H9 (cell line): ENCODE measurements around the gene KRTAP2-3. TPM values are rescaled to one million over a fixed set of nuclear protein-coding genes. Genes with fewer than 3 reads are reported as not detected.
"Not testable (repeated sequence)": the region's sequence is repeated elsewhere in the genome, so short reads cannot be mapped to it uniquely, and the experiment has no call there.

ENCODE experiments used
- DNase-seq: peaks from one replicate; pipeline ENCODE4 v3.0.0-alpha.2; 2017
- H2AFZ ChIP-seq: one replicate; pipeline ENCODE4 v1.6.1; 2013; ENCODE audit warnings: mild to moderate bottlenecking, low read length, control low read depth, moderate library complexity
- H2AK5ac ChIP-seq: 2 replicates; pipeline ENCODE4 v1.6.1; 2013; ENCODE audit warnings: low read length, control low read depth, mixed read lengths; ENCODE audit not compliant: insufficient read length
- H2BK120ac ChIP-seq: one replicate; pipeline ENCODE4 v1.6.1; 2013; ENCODE audit warnings: low read depth, mild to moderate bottlenecking, low read length, control low read depth, inconsistent platforms; ENCODE audit not compliant: poor library complexity, severe bottlenecking
- H2BK12ac ChIP-seq: 2 replicates; pipeline ENCODE4 v1.6.1; 2013; ENCODE audit warnings: low read length, control low read depth, mixed read lengths, low read depth; ENCODE audit not compliant: insufficient read length
- H2BK15ac ChIP-seq: 2 replicates; pipeline ENCODE4 v1.6.1; 2013; ENCODE audit warnings: low read depth, low read length, control low read depth
- H2BK20ac ChIP-seq: one replicate; pipeline ENCODE4 v1.6.1; 2013; ENCODE audit warnings: low read depth, mild to moderate bottlenecking, low read length, control low read depth, inconsistent platforms; ENCODE audit not compliant: poor library complexity, severe bottlenecking
- H2BK5ac ChIP-seq: 2 replicates; pipeline ENCODE4 v1.6.1; 2013; ENCODE audit warnings: low read length, control low read depth, mixed read lengths; ENCODE audit not compliant: insufficient read length
- H3K14ac ChIP-seq: 2 replicates; pipeline ENCODE4 v1.6.1; 2013; ENCODE audit warnings: low read length, control low read depth; ENCODE audit not compliant: insufficient read depth
- H3K18ac ChIP-seq: 2 replicates; pipeline ENCODE4 v1.6.1; 2013; ENCODE audit warnings: low read depth, mild to moderate bottlenecking, mixed read lengths, low read length, control low read depth; ENCODE audit not compliant: insufficient read length
- H3K23ac ChIP-seq: 2 replicates; pipeline ENCODE4 v1.6.1; 2013; ENCODE audit warnings: low read length, control low read depth, mixed read lengths, low read depth; ENCODE audit not compliant: insufficient read length
- H3K23me2 ChIP-seq: 2 replicates; pipeline ENCODE4 v1.6.1; 2013; ENCODE audit warnings: low read depth, mild to moderate bottlenecking, mixed read lengths, low read length, control low read depth; ENCODE audit not compliant: insufficient read length, poor library complexity, severe bottlenecking
- H3K27ac ChIP-seq: 2 replicates; pipeline ENCODE4 v1.5.1; 2013; ENCODE audit warnings: low read length, control low read depth, mixed read lengths, low read depth; ENCODE audit not compliant: insufficient read length
- H3K27me3 ChIP-seq: 2 replicates; pipeline ENCODE4 v1.6.1; 2013; ENCODE audit warnings: low read length, control low read depth, inconsistent platforms; ENCODE audit not compliant: insufficient read depth
- H3K4ac ChIP-seq: 2 replicates; pipeline ENCODE4 v1.6.1; 2013; ENCODE audit warnings: low read depth, mild to moderate bottlenecking, control low read depth, inconsistent platforms, low read length, moderate library complexity
- H3K4me1 ChIP-seq: 2 replicates; pipeline ENCODE4 v1.6.1; 2013; ENCODE audit warnings: low read length, control low read depth, inconsistent platforms; ENCODE audit not compliant: insufficient read depth
- H3K4me2 ChIP-seq: 2 replicates; pipeline ENCODE4 v1.6.1; 2013; ENCODE audit warnings: low read length, control low read depth, mixed read lengths; ENCODE audit not compliant: insufficient read length, insufficient read depth
- H3K56ac ChIP-seq: 2 replicates; pipeline ENCODE4 v1.6.1; 2013; ENCODE audit warnings: low read depth, mild to moderate bottlenecking, mixed read lengths, low read length, control low read depth; ENCODE audit not compliant: insufficient read length
- H3K79me1 ChIP-seq: 2 replicates; pipeline ENCODE4 v1.6.1; 2013; ENCODE audit warnings: low read depth, mild to moderate bottlenecking, moderate library complexity, low read length, control low read depth, inconsistent platforms; ENCODE audit not compliant: insufficient read depth, poor library complexity, severe bottlenecking
- H3K79me2 ChIP-seq: 2 replicates; pipeline ENCODE4 v1.6.1; 2013; ENCODE audit warnings: low read length, control low read depth, inconsistent platforms; ENCODE audit not compliant: insufficient read depth
- H3K9ac ChIP-seq: 2 replicates; pipeline ENCODE4 v1.6.1; 2013; ENCODE audit warnings: low read length, control low read depth, mixed read lengths; ENCODE audit not compliant: insufficient read length; ENCODE audit errors: extremely low read depth
- H3K9me3 ChIP-seq: one replicate; pipeline ENCODE4 v1.6.1; 2013; ENCODE audit warnings: low read depth, low read length, inconsistent platforms; ENCODE audit not compliant: control insufficient read depth
- H3T11ph ChIP-seq: one replicate; pipeline ENCODE4 v1.6.1; 2013; ENCODE audit warnings: mild to moderate bottlenecking, low read length, control low read depth, inconsistent platforms
- H4K20me1 ChIP-seq: one replicate; pipeline ENCODE4 v1.6.1; 2013; ENCODE audit not compliant: control insufficient read depth, insufficient read length, insufficient read depth
- H4K5ac ChIP-seq: 2 replicates; pipeline ENCODE4 v1.6.1; 2013; ENCODE audit warnings: low read depth, mild to moderate bottlenecking, mixed read lengths, low read length, control low read depth; ENCODE audit not compliant: insufficient read length
- H4K8ac ChIP-seq: replicated peaks from 2 replicates; pipeline ENCODE4 v1.6.1; 2013; ENCODE audit warnings: low read length, control low read depth, mixed read lengths, low read depth; ENCODE audit not compliant: insufficient read length
- H4K91ac ChIP-seq: 2 replicates; pipeline ENCODE4 v1.6.1; 2013; ENCODE audit warnings: low read depth, mild to moderate bottlenecking, moderate library complexity, mixed read lengths, low read length, control low read depth; ENCODE audit not compliant: insufficient read length
- H3K27ac Mint-ChIP-seq, 3 experiments: 2 replicates in 2 of 3; 3 replicates in 1 of 3; pipeline ENCODE4 v1.8.0; 2020 to 2021; ENCODE audit warnings: mixed read lengths in 3 of 3, mild to moderate bottlenecking in 1 of 3, moderate library complexity in 1 of 3
- H3K27me3 Mint-ChIP-seq: 2 replicates; pipeline ENCODE4 v1.8.0; 2021; ENCODE audit warnings: low read depth, mild to moderate bottlenecking, moderate library complexity, mixed read lengths
- H3K36me3 Mint-ChIP-seq, 3 experiments: 2 replicates in 2 of 3; 3 replicates in 1 of 3; pipeline ENCODE4 v1.8.0; 2020 to 2021; ENCODE audit warnings: low read depth in 3 of 3, mixed read lengths in 3 of 3; ENCODE audit not compliant: insufficient read depth in 1 of 3
- H3K4me1 Mint-ChIP-seq, 2 experiments: 2 replicates each; pipeline ENCODE4 v1.8.0; 2020; ENCODE audit warnings: mixed read lengths in 2 of 2
- H3K4me3 Mint-ChIP-seq, 2 experiments: 2 replicates in 1 of 2; 3 replicates in 1 of 2; pipeline ENCODE4 v1.8.0; 2020 to 2021; ENCODE audit warnings: mild to moderate bottlenecking in 2 of 2, mixed read lengths in 2 of 2, moderate library complexity in 1 of 2
- H3K9me3 Mint-ChIP-seq, 2 experiments: 2 replicates in 1 of 2; 3 replicates in 1 of 2; pipeline ENCODE4 v1.8.0; 2020; ENCODE audit warnings: mild to moderate bottlenecking in 2 of 2, mixed read lengths in 2 of 2, moderate library complexity in 1 of 2
- WGBS: extraction: QIAGEN DNeasy Blood & Tissue Kit; methylation state at CpG from one replicate; pipeline ENCODE4 v1.1.7; 2013; ENCODE audit warnings: missing lambda C conversion rate, low lambda C conversion rate, mixed read lengths; ENCODE audit not compliant: insufficient read length; ENCODE audit errors: extremely low coverage; 5-methylcytosine and 5-hydroxymethylcytosine counted together
- total RNA-seq: library from RNA; stranded (reverse); gene quantifications from 2 replicates; pipeline ENCODE4 v1.2.1, GENCODE V29; 2021

KRTAP2-3 gene
- total RNA-seq, 1 experiment from 2014 or later = not detected

DNA sequence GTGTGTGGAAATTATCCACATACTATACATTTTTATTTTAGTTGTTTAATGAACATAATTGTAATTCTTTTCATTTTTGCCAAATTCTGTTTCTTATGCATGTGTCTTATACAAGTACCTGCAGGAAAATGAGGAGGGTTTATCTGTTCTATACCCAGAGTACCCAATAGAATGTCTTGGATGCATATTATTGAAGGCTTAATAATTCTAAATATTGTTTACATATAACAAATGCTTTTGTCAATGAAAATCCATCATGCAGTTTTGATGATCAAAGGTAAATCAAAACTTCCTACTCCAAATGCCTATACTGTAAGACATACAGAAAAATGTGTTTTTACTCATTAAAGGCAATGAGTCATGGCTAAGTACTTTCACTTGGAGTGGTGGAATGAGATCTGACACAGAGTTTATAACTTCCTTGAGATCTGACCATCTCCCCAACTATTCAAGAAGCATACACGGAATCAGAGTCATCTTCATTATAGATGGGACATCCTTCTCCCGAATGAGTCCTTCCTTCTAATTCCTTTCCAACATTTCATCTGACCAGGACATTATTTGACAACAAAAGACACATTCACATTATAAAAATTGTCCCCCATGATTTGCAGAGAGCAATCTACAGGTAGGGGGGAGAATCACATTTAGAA, 44.6 kb upstream of the KRTAP2-3 start:
- not testable (repeated sequence) for H3K9ac ChIP-seq, H3K27me3 ChIP-seq, H3K9me3 ChIP-seq, H2AK5ac ChIP-seq, H3K36me3 Mint-ChIP-seq, H4K91ac ChIP-seq, H2BK15ac ChIP-seq, H3K27ac ChIP-seq, H2BK20ac ChIP-seq, H4K5ac ChIP-seq, H3K23me2 ChIP-seq, H3K9me3 Mint-ChIP-seq, H3K27me3 Mint-ChIP-seq, H3T11ph ChIP-seq, H2BK12ac ChIP-seq, H3K18ac ChIP-seq, H3K79me1 ChIP-seq, H3K79me2 ChIP-seq, H3K4me2 ChIP-seq, H3K4me1 ChIP-seq, H4K8ac ChIP-seq, H3K14ac ChIP-seq, H3K27ac Mint-ChIP-seq, H3K23ac ChIP-seq, H2BK5ac ChIP-seq, H3K4me3 Mint-ChIP-seq, H3K4ac ChIP-seq, H2BK120ac ChIP-seq, H4K20me1 ChIP-seq, H2AFZ ChIP-seq, H3K56ac ChIP-seq, DNase-seq
- WGBS = no CpG with 5 or more reads among the region's 2 CpGs
- H3K4me1 Mint-ChIP-seq = peaks cover 53 to 54% of the 10 kb centered on the region in 2 experiments
